ENCODE measurements around the gene DSC2.

- TF ChIP-seq POLR2A (IDR thresholded peaks at IDR 0.05): no peak
- TF ChIP-seq, protein P1, sequence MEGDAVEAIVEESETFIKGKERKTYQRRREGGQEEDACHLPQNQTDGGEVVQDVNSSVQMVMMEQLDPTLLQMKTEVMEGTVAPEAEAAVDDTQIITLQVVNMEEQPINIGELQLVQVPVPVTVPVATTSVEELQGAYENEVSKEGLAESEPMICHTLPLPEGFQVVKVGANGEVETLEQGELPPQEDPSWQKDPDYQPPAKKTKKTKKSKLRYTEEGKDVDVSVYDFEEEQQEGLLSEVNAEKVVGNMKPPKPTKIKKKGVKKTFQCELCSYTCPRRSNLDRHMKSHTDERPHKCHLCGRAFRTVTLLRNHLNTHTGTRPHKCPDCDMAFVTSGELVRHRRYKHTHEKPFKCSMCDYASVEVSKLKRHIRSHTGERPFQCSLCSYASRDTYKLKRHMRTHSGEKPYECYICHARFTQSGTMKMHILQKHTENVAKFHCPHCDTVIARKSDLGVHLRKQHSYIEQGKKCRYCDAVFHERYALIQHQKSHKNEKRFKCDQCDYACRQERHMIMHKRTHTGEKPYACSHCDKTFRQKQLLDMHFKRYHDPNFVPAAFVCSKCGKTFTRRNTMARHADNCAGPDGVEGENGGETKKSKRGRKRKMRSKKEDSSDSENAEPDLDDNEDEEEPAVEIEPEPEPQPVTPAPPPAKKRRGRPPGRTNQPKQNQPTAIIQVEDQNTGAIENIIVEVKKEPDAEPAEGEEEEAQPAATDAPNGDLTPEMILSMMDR (IDR thresholded peaks at IDR 0.05): no peak
Measured at GRCh38 chr18:31072175-31072574, 30.0 kb downstream of the DSC2 start.
